NCI-H187 treated with DMSO at 0.1 percent for 48 hours (cell line): Measurements from ENCODE around the gene CHST15.
"Not testable (repeated sequence)": the region's sequence is repeated elsewhere in the genome, so short reads cannot be mapped to it uniquely, and the experiment has no call there.

Experiments
- DNase-seq: peaks from one replicate; lab custom pipeline; 2025; lab: John Stamatoyannopoulos, UW

CHST15 gene

GRCh38 chr10:124098575-124098974, 5.2 kb upstream of the CHST15 start:
- DNase-seq = no peak

GRCh38 chr10:124097883-124098282, 4.5 kb upstream of the CHST15 start:
- DNase-seq = no peak

- DNase-seq = no peak
Observed at GRCh38 chr10:124096494-124096893, 3.1 kb upstream of the CHST15 start.

- not testable (repeated sequence) for DNase-seq
Observed at GRCh38 chr10:124095801-124096200, 2.4 kb upstream of the CHST15 start.

- no peak for DNase-seq
Observed at GRCh38 chr10:124095096-124095495, 1.7 kb upstream of the CHST15 start.

GRCh38 chr10:124094419-124094785, 1.0 kb upstream of the CHST15 start:
- no peak for DNase-seq

- DNase-seq = not testable (repeated sequence)
Observed at GRCh38 chr10:124093774-124094418, 498 bp upstream of the CHST15 start.

- no peak for DNase-seq
Observed at GRCh38 chr10:124092250-124092859, 1.0 kb downstream of the CHST15 start.

- no peak for DNase-seq
Observed at GRCh38 chr10:124091646-124092249, 1.6 kb downstream of the CHST15 start.

- no peak for DNase-seq
Observed at GRCh38 chr10:124090601-124091209, 2.7 kb downstream of the CHST15 start.

- DNase-seq = no peak
Observed at GRCh38 chr10:124089859-124090258, 3.5 kb downstream of the CHST15 start.

- DNase-seq = no peak
Observed at GRCh38 chr10:124088915-124089314, 4.5 kb downstream of the CHST15 start.

GRCh38 chr10:124087672-124088634, 5.4 kb downstream of the CHST15 start:
- DNase-seq = no peak

- DNase-seq = no peak
Observed at GRCh38 chr10:124086787-124087671, 6.4 kb downstream of the CHST15 start.

GRCh38 chr10:124086097-124086710, 7.2 kb downstream of the CHST15 start:
- no peak for DNase-seq

- no peak for DNase-seq
Observed at GRCh38 chr10:124085680-124086079, 7.7 kb downstream of the CHST15 start.

GRCh38 chr10:124084708-124085107, 8.7 kb downstream of the CHST15 start:
- DNase-seq = no peak

GRCh38 chr10:124083740-124084397, 9.5 kb downstream of the CHST15 start:
- no peak for DNase-seq

- no peak for DNase-seq
Observed at GRCh38 chr10:124083047-124083739, 10.2 kb downstream of the CHST15 start.
